A549 (cell line): ENCODE results near the gene NTM.

Experiments
- CTCF ChIP-seq: fragments of >200 bp; sonication (Bioruptor Twin); formaldehyde crosslinking; IDR thresholded peaks from 3 replicates; pipeline ENCODE4 v1.5.1; 2016
- POLR2A ChIP-seq: IDR thresholded peaks from 2 replicates; pipeline ENCODE4 v1.6.1; 2012; ENCODE audit warnings: mild to moderate bottlenecking, low read length
- POLR2AphosphoS2 ChIP-seq: conservative IDR thresholded peaks from 2 replicates; pipeline ENCODE4 v1.6.1; 2012; ENCODE audit warnings: low read length, improper control_type of control experiment, inconsistent platforms
- REST ChIP-seq: fragments of 200-600 bp; sonication (generic); IDR thresholded peaks from 2 replicates; pipeline ENCODE4 v1.6.1; 2016; ENCODE audit warnings: antibody characterized with exemption, mild to moderate bottlenecking, moderate library complexity

- TF ChIP-seq REST (no peak), POLR2A (no peak), POLR2AphosphoS2 (no peak), CTCF (no peak)
These were observed 884.5 kb downstream of the NTM start for GRCh38 chr11:132254906-132255305.
